Neural crest cell (in vitro differentiated cells): Measurements from ENCODE around the gene VPS52. TPM values are rescaled to one million over a fixed set of nuclear protein-coding genes. Genes with fewer than 3 reads are reported as not detected.
"Not testable (repeated sequence)": the region's sequence is repeated elsewhere in the genome, so short reads cannot be mapped to it uniquely, and the experiment has no call there.

ENCODE experiments used
- DNase-seq: peaks from one replicate; pipeline ENCODE4 v3.0.0; 2021; ENCODE audit warnings: low read depth, mixed read lengths, low spot score
- H3K27ac Mint-ChIP-seq: one replicate; pipeline ENCODE4 v1.8.0; 2021; ENCODE audit warnings: mild to moderate bottlenecking, mixed read lengths; ENCODE audit not compliant: unreplicated experiment
- H3K27me3 Mint-ChIP-seq: 2 replicates; pipeline ENCODE4 v1.8.0; 2021; ENCODE audit warnings: low read depth, mild to moderate bottlenecking, mixed read lengths
- H3K36me3 Mint-ChIP-seq: 2 replicates; pipeline ENCODE4 v1.8.0; 2021; ENCODE audit warnings: low read depth, mild to moderate bottlenecking, mixed read lengths
- H3K4me1 Mint-ChIP-seq: 2 replicates; pipeline ENCODE4 v1.8.0; 2021; ENCODE audit warnings: mixed read lengths
- H3K4me3 Mint-ChIP-seq: one replicate; pipeline ENCODE4 v1.8.0; 2021; ENCODE audit warnings: mild to moderate bottlenecking, mixed read lengths
- H3K9me3 Mint-ChIP-seq: 2 replicates; pipeline ENCODE4 v1.8.0; 2021; ENCODE audit warnings: mixed read lengths
- total RNA-seq: library from RNA; stranded (reverse); gene quantifications from 2 replicates; pipeline ENCODE4 v1.2.1, GENCODE V29; 2021
- TF ChIP-seq, protein P1 (sequence below): fragments of 200-600 bp; sonication (generic); conservative IDR thresholded peaks from 2 replicates; pipeline ENCODE4 v1.5.0; 2021; ENCODE audit warnings: antibody characterized with exemption, mild to moderate bottlenecking

Gene VPS52
- total RNA-seq, 1 donor from 2014 or later, result 53.2 TPM

DNA sequence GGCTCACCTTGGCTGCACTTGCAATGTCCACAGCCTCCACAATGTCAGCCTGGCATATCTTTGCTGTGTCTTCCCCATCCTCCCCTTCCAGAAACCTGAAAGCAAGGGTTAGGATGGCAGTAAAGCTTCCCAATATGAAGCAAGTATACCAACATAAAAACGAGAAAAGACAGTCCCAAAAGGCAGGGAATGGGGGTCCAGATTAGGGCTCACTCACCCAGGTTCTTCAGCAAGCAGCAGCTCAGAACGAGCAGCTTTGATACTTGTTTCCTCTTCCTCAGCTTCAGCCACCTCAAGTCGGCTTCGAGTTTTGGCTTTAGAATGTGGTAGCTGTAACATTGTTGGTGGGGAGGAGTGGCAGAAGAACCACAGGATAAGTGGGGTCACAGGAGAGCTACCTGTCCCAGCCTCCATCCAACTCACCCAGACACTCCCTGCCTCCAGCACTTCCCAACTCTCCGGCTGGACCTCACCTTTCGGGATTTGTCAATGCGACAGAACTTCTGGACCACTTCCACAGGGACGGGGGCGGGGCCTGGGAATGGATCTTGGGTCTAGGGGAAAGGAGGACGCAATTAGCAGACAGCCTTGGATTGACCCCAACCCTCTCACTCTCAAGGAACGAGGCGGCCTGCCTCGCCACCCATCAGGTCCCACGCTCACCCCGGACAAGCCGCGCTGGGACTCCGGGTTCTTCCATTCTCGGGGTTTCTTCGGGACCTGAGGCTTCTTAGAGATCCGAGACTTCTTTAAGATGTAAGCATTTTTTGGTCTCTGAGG, 16.7 kb upstream of the VPS52 start:
- H3K27me3 Mint-ChIP-seq, result no peaks in the 10 kb centered on the region
- no peak for DNase-seq
- H3K9me3 Mint-ChIP-seq, result no peaks in the 10 kb centered on the region
- peak overlapping the region; percentile 96 for H3K4me3 Mint-ChIP-seq
- TF ChIP-seq, protein P1, sequence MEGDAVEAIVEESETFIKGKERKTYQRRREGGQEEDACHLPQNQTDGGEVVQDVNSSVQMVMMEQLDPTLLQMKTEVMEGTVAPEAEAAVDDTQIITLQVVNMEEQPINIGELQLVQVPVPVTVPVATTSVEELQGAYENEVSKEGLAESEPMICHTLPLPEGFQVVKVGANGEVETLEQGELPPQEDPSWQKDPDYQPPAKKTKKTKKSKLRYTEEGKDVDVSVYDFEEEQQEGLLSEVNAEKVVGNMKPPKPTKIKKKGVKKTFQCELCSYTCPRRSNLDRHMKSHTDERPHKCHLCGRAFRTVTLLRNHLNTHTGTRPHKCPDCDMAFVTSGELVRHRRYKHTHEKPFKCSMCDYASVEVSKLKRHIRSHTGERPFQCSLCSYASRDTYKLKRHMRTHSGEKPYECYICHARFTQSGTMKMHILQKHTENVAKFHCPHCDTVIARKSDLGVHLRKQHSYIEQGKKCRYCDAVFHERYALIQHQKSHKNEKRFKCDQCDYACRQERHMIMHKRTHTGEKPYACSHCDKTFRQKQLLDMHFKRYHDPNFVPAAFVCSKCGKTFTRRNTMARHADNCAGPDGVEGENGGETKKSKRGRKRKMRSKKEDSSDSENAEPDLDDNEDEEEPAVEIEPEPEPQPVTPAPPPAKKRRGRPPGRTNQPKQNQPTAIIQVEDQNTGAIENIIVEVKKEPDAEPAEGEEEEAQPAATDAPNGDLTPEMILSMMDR, result no peak
- H3K4me1 Mint-ChIP-seq, result peaks cover 31% of the 10 kb centered on the region
- H3K36me3 Mint-ChIP-seq, result peaks cover 2% of the 10 kb centered on the region
- no peak overlapping the region for H3K27ac Mint-ChIP-seq

DNA sequence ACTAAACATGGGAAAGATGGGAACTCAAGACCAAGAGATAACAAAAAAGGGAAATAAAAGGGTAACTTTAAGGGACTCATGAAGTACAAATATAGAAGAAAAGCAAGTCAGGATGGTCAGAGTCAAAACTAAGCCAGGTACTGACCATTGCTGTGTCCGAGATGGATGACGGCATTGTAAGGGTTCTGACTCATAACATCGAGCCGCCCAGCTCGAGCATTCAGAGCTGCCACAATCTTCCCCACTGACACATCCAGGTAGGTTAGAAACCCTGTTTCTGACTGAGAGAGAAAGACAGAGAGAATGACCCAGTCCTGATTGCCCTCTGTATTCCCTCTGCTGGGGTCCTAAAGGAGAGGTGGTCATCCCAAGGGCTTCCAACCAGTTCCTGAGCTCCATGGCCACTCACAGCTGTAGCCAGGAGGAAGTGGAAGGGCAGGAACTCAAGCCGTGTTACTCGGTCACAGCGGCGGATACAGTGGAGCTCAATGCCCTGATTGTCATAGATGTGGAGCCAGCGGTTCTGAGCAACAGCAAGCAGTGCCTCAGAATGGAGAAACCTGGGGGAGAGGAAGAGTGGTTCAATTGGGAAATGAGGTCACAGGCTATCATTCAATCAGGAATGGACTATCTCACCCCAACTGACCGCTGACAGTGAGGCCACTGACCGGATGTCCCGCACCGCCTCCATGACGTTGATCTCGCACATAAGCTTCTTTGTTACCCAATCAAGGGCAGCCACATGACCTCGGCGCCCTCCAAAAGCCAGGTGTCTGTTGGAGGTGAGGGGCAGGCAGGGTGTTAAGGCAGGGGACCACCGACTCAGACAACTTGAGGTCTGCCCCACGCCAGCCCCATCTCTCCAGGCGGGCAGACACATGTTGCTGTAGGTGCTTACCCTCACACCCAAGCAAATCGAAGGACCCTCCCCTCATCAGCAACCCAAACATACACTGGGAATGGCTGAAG, 15.6 kb upstream of the VPS52 start:
- no peaks in the 10 kb centered on the region for H3K27me3 Mint-ChIP-seq
- H3K4me1 Mint-ChIP-seq, result peaks cover 31% of the 10 kb centered on the region
- TF ChIP-seq, protein P1, result no peak
- DNase-seq, result no peak
- H3K36me3 Mint-ChIP-seq, result peaks cover 2% of the 10 kb centered on the region
- H3K27ac Mint-ChIP-seq, result no peak overlapping the region
- no peaks in the 10 kb centered on the region for H3K9me3 Mint-ChIP-seq
- H3K4me3 Mint-ChIP-seq, result peak overlapping the region; percentile 96

GRCh38 chr6:33285214-33285613, 13.5 kb upstream of the VPS52 start:
- not testable (repeated sequence) for H3K27me3 Mint-ChIP-seq, H3K36me3 Mint-ChIP-seq, H3K9me3 Mint-ChIP-seq, H3K4me3 Mint-ChIP-seq, H3K27ac Mint-ChIP-seq, DNase-seq
- H3K4me1 Mint-ChIP-seq, result peaks cover 22% of the 10 kb centered on the region

- TF ChIP-seq, protein P1, result no peak
- no peaks in the 10 kb centered on the region for H3K9me3 Mint-ChIP-seq
- peak overlapping the region; percentile 59 for H3K4me3 Mint-ChIP-seq
- peaks cover 4% of the 10 kb centered on the region for H3K36me3 Mint-ChIP-seq
- H3K27ac Mint-ChIP-seq, result no peak overlapping the region
- no peak for DNase-seq
- peaks cover 19% of the 10 kb centered on the region for H3K4me1 Mint-ChIP-seq
- no peaks in the 10 kb centered on the region for H3K27me3 Mint-ChIP-seq
Measured at GRCh38 chr6:33280539-33280938, 8.9 kb upstream of the VPS52 start.

DNA sequence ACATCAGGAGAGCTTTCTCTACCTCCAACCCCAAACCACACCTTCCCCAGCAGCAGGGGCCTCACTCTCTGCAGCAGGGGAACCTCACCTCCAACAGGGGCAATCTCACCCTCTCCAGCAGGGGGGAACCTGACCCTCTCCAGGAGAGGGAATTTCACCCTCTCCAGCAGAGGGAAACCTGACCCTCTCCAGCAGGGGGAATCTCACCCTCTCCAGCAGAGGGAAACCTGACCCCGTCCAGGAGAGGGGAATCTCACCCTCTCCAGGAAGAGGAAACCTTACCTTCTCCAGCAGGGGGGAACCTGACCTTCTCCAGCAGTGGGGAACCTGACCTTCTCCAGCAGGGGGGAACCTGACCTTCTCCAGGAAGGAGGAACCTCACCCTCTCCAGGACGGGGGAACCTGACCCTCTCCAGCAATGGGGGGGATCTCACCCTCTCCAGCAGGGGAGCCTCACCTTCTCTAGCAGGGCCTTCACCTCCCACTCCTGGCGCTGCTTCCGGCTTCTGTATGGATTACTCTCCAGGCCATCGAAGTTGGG, 8.4 kb upstream of the VPS52 start:
- Mint-ChIP-seq H3K9me3 (no peaks in the 10 kb centered on the region), H3K4me3 (peak overlapping the region; percentile 59), H3K4me1 (peaks cover 24% of the 10 kb centered on the region), H3K36me3 (peaks cover 4% of the 10 kb centered on the region), H3K27me3 (no peaks in the 10 kb centered on the region), H3K27ac (no peak overlapping the region)
- TF ChIP-seq, protein P1, result peak; percentile 61
- peak; percentile 29 for DNase-seq
